SJCRH30 (cell line): ENCODE measurements around the gene MLST8. TPM values are rescaled to one million over a fixed set of nuclear protein-coding genes. Genes with fewer than 3 reads are reported as not detected.
"Not testable (repeated sequence)": the region's sequence is repeated elsewhere in the genome, so short reads cannot be mapped to it uniquely, and the experiment has no call there.

Experiments used
- DNase-seq, 2 experiments: peaks; one replicate each; pipeline ENCODE4 v3.0.0-alpha.2; 2015 to 2020
- H3K27ac ChIP-seq: fragments of 250-450 bp; sonication (Bioruptor Pico); 2 replicates; pipeline ENCODE4 v1.5.1; 2020; ENCODE audit warnings: mild to moderate bottlenecking, moderate library complexity
- H3K27me3 ChIP-seq: fragments of 250-450 bp; sonication (Bioruptor Pico); 2 replicates; pipeline ENCODE4 v1.5.1; 2020; ENCODE audit warnings: mild to moderate bottlenecking, moderate library complexity
- H3K36me3 ChIP-seq: fragments of 250-450 bp; sonication (Bioruptor Pico); 2 replicates; pipeline ENCODE4 v1.5.1; 2020; ENCODE audit warnings: mild to moderate bottlenecking, moderate library complexity
- H3K4me1 ChIP-seq: fragments of 250-450 bp; sonication (Bioruptor Pico); 2 replicates; pipeline ENCODE4 v1.5.1; 2020; ENCODE audit warnings: mild to moderate bottlenecking, moderate library complexity
- H3K4me3 ChIP-seq: fragments of 250-450 bp; sonication (Bioruptor Pico); 2 replicates; pipeline ENCODE4 v1.5.1; 2020; ENCODE audit warnings: mild to moderate bottlenecking, moderate library complexity
- H3K9me3 ChIP-seq: fragments of 250-450 bp; sonication (Bioruptor Pico); replicated peaks from 2 replicates; pipeline ENCODE4 v1.5.1; 2020; ENCODE audit warnings: mild to moderate bottlenecking, moderate library complexity
- total RNA-seq: library from RNA; depleted of rRNA; stranded (reverse); fragments of >200 nt; shearing (Covaris generic); gene quantifications from 2 replicates; pipeline ENCODE4 v1.2.3, GENCODE V29; 2014

Gene MLST8
- total RNA-seq, 1 experiment from 2014 or later, result 32.8 TPM

DNA sequence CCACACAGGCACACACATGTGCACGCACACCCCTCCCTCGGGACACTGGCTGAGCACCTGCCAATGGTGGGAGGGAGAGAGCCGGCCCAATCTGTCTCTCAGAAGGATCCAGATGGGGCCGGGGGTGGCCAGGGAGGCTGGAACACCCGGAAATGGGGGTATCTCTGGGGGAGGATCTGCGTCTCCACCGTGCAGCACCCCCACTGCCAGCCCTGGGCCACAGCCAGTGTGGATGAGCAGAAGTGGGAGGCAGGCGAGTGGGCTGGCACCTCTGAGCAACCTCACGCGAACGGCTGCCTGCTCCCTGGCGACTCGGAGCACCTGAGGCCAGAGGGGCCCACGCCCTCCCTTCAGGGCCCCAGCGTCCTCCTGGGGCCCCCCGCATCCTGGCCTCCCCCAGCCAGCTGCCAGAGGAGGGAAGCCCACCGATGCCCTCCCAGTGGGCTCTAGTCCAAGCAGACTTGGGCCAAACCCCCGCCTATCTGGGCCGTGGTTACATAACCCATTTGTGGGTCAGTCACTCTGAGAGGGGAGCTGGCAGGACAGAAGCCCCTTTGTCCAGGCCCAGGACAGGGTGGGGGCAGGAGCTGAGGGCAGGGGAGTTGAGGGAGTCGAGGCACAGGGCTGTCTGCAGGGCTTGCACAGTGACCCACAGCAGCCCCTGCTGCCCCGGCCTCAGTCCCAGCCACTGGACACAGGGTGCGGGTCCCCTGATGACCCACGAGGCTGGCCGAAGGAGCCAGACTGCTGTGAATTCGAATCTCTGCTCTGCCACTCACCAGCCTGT is 14.4 kb upstream of the MLST8 start:
- no peaks in the 10 kb centered on the region for H3K9me3 ChIP-seq
- no peak overlapping the region for H3K4me3 ChIP-seq
- H3K36me3 ChIP-seq, result no peaks in the 10 kb centered on the region
- DNase-seq, result no peak
- H3K27ac ChIP-seq, result no peak overlapping the region
- H3K4me1 ChIP-seq, result peaks cover 4% of the 10 kb centered on the region; the same call in 1 of the 2 replicates
- H3K27me3 ChIP-seq, result peaks cover 48% of the 10 kb centered on the region

DNA sequence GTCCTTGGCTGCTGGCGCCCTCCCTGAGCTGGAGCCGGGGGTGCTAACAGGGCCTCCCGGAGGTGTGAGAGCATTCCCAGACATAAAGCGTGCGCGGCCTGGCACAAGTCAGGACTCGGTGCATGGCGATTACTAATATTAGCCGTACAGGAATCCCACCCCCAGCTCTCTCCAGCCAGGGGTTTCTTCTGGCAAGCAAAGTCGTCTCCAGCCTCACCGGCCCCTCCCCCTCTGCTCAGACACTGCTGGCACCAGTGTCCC is 13.9 kb upstream of the MLST8 start:
- no peak overlapping the region for H3K27ac ChIP-seq
- H3K4me1 ChIP-seq, result peaks cover 4% of the 10 kb centered on the region; the same call in 1 of the 2 replicates
- no peaks in the 10 kb centered on the region for H3K9me3 ChIP-seq
- H3K36me3 ChIP-seq, result no peaks in the 10 kb centered on the region
- H3K4me3 ChIP-seq, result no peak overlapping the region
- no peak for DNase-seq
- peaks cover 48% of the 10 kb centered on the region for H3K27me3 ChIP-seq

DNA sequence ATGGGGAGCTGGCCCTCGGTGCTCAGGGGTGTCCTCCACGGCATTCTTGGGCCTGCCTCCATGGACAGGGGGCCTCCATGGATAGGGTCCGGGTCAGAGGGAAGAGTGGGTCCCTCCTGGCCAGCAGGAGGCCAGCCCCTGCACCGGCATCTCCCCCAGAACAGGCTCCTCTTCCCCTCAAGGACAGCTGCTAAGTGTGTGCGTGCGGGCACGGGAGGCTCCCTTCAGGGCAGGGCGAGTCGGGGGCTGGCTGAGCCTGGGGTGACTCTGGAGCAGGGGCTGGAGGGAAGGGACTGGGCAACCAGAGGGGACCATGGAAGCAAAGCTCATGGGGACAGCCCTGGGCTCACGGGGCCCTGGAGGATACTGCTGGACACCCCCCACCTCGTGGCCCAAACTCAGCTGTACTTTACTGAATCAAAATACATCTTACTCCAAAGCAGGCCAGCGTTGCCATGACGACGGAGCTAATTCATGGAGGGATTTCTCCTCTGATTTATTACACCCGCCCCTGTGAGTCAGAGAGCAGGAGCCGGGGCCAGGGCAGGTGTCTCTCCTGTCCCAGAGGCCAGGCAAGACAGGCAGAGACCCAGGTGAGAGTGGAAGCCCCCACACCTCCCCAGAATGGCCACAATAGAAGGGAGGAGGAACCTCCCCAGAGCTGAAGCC is 11.0 kb upstream of the MLST8 start:
- Histone ChIP-seq H3K4me1 (peaks cover 4% of the 10 kb centered on the region; the same call in 1 of the 2 replicates), H3K27me3 (peaks cover 59% of the 10 kb centered on the region), H3K27ac (no peak overlapping the region), H3K4me3 (no peak overlapping the region), H3K36me3 (no peaks in the 10 kb centered on the region), H3K9me3 (no peaks in the 10 kb centered on the region)
- DNase-seq, result peak; percentile 42 to 55

DNA sequence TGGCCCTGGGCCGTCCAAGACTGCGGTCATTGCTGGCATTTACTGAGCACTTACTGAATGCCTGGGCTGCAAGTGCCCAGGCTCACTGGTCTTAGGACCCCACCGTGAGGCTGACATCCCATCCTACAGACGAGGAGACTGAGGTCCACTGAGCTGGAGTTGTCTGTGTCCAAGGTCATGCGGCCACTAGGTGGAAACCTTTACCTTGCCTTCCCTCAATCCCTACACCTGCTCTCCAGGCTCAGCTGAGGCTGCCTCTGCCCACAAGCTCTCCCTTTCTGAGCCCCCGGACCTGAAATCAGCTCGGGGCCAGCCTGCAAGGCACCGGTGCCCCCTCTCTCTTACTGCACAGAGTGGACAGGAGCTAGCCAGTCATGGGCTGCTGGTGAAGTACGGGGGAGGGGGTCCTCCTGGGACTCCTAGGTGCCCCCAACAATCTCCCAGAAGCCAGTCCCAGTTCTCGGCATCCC is 10.4 kb upstream of the MLST8 start:
- H3K36me3 ChIP-seq, result no peaks in the 10 kb centered on the region
- H3K4me3 ChIP-seq, result no peak overlapping the region
- peak; percentile 48 to 60 for DNase-seq
- peaks cover 59% of the 10 kb centered on the region for H3K27me3 ChIP-seq
- no peaks in the 10 kb centered on the region for H3K9me3 ChIP-seq
- H3K4me1 ChIP-seq, result peaks cover 4% of the 10 kb centered on the region; the same call in 1 of the 2 replicates
- no peak overlapping the region for H3K27ac ChIP-seq

DNA sequence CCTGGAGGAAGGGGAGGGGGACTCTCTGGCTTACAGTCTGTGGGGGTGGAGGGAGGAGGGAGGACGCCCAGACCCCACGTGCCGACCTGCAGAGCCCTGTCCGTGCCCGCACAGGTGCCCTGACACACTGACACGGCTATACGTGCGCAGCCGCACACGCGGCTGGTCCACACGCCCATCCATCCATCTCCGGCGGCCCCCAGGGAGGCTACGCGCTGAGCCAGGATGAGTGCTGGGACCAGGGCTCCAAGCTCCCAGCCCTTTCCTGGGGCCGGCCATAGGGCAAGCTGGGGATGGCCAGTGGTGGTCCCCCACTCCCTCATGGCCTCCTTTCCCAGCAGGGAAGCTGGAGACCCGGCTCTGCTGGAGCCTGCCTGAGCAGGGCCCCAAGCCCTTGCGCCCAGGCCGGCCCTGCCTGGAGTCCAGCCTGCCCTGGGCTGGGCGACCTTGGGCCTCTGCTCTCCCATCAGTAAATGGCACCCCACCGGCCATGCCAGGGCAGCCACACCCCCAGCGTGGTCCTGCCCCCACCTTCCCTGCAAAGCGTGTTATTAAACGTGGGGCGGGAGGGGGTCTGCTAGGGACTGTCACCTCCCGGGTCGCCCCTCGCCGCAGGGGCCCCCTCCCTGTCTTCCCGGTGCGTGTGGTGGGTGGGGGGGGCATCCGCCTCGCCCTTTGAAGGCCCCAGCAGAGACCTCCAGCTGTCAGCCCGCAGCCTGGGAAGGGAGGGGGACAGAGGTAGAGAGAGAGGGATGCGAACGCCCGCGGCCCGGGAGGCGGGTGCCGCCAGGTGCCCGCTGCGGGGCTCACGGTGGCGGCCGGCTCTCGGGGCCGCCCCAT is 9.7 kb upstream of the MLST8 start:
- H3K4me3 ChIP-seq, result peak overlapping the region; percentile 32; the same call in 1 of the 2 replicates
- no peak overlapping the region for H3K27ac ChIP-seq
- no peaks in the 10 kb centered on the region for H3K9me3 ChIP-seq
- no peak for DNase-seq
- peaks cover 56% of the 10 kb centered on the region for H3K27me3 ChIP-seq
- H3K4me1 ChIP-seq, result peaks cover 4% of the 10 kb centered on the region; the same call in 1 of the 2 replicates
- no peaks in the 10 kb centered on the region for H3K36me3 ChIP-seq

DNA sequence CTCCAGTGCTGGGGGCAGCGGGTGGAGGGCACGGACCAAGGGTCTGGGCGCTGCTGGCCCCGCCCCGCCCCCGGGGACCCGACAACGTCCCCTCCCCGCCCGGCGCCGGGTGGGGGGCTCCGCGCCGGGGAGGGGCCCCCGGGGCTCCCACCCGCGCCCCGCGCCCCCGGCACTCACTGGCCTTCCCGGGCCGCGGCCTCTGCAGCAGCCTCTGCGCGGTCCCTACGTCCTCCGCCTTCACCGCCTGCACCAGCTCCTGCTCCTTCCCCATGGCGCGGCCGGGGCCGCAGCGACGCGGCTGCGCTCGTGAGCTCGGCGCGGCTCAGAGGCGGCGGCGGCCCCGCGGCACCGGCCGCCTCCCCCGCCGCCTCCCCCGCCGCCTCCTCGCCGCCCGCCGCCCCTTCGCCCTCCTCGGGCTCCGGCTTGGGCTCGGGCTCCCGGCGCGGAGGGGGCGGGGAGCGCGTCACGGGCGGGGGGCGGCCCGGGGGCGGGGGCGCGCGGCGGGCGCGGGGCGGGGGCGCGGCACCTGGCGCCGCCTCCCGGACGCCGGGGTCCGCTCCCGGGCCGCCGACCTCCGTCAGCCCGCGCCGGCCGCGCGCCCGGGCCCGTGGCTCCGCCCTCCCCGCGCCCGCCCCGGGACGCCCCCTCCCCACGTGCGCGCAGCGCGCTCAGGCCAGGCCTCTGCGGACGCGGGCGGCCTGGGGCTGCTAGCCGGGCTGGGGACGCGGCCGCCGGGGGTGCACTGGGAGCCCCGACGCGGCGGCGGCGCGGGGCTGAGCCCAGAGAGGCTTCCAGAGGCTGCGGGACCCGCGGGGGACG is 8.9 kb upstream of the MLST8 start, which contains the start of gene CASKIN1:
Gene CASKIN1, minus strand, starts transcription at position 444 of the 819 bp plus-strand sequence. Its CDS starts 173 bp downstream, at position 271.
- Histone ChIP-seq H3K9me3 (no peaks in the 10 kb centered on the region), H3K4me1 (peaks cover 4% of the 10 kb centered on the region; the same call in 1 of the 2 replicates), H3K4me3 (peak within 1 kb of the TSS; percentile 32; the same call in 1 of the 2 replicates), H3K27ac (no peak within 1 kb of the TSS), H3K27me3 (peaks cover 48% of the 10 kb centered on the region), H3K36me3 (no peaks in the 10 kb centered on the region)
- peak in 1 of 2 experiments; percentile 43 for DNase-seq

DNA sequence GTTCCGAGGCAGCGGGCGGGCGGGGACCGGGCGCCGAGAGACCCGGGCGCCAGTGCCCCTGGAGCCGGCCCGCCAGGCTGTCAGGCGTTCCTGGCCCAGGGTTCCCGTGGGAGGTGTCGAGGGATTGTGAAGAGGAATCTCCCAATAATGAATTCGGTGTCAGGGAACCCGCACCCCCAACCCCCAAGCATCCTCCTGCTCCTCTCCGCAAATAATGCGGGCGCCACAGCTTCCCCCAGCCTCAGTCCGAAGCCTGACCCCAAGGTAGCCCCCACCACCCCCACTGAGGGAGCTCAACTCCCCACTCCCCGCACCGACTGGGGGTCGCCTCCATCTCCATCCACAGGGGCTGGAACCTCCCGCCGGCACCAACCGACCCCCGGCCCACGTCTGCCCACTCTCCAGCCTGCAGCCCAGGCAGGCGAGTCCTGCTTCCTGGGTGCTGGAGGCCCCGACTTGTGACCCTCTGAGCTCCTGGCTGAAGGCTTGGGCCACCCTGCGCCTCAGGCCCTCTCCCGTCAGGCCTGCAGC is 8.2 kb upstream of the MLST8 start:
- peaks cover 43% of the 10 kb centered on the region for H3K27me3 ChIP-seq
- H3K27ac ChIP-seq, result no peak overlapping the region

DNA sequence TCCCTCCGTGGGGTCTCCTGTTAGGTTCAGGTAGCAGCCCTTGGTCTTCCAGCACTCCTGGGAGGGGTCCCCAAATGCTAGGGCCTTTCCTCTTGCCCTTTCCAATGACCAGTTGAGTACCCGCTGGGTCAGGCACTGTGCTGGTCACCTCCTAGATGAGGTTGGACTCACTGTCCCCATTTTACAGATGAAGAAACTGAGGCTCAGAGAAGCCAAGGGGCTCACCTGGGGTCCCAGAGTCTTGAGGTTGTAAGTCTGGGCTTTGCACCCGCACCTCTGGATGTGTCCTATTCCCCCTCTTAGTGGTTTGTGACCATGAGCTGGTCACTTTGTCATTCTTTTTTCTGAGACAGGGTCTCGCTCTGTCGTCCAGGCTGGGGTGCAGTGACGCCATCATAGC is 7.5 kb upstream of the MLST8 start:
- Histone ChIP-seq H3K36me3 (no peaks in the 10 kb centered on the region), H3K9me3 (no peaks in the 10 kb centered on the region), H3K27ac (no peak overlapping the region), H3K4me3 (no peak overlapping the region), H3K27me3 (peaks cover 43% of the 10 kb centered on the region), H3K4me1 (peaks cover 4% of the 10 kb centered on the region; the same call in 1 of the 2 replicates)
- no peak for DNase-seq

More for the DNA sequence above, 8.2 kb upstream of the MLST8 start:
- H3K36me3 ChIP-seq, result no peaks in the 10 kb centered on the region
- no peak overlapping the region for H3K4me3 ChIP-seq
- no peaks in the 10 kb centered on the region for H3K9me3 ChIP-seq
- DNase-seq, result no peak
- H3K4me1 ChIP-seq, result peaks cover 4% of the 10 kb centered on the region; the same call in 1 of the 2 replicates

DNA sequence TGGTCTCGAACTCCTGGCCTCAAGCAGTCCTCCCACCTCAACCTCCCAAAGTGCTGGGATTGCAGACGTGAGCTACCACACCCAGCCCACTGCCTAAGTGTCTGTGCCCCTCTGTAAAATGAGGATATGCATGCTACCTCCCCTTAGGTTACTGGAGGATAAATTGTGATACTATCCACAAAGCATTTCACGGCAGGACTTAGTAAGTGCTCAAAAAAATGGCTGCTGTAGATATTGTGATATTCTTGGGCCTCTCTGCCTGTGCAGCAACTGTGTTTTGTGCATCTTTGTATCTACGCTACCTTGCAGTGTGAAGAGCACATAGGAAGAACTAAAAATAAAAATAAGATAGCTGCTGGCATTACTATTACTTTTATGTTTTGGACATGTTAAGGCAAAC is 7.0 kb upstream of the MLST8 start:
- DNase-seq, result no peak
- Histone ChIP-seq H3K4me1 (peaks cover 4% of the 10 kb centered on the region; the same call in 1 of the 2 replicates), H3K36me3 (no peaks in the 10 kb centered on the region), H3K9me3 (no peaks in the 10 kb centered on the region), H3K27me3 (peaks cover 41% of the 10 kb centered on the region), H3K27ac (no peak overlapping the region), H3K4me3 (no peak overlapping the region)

DNA sequence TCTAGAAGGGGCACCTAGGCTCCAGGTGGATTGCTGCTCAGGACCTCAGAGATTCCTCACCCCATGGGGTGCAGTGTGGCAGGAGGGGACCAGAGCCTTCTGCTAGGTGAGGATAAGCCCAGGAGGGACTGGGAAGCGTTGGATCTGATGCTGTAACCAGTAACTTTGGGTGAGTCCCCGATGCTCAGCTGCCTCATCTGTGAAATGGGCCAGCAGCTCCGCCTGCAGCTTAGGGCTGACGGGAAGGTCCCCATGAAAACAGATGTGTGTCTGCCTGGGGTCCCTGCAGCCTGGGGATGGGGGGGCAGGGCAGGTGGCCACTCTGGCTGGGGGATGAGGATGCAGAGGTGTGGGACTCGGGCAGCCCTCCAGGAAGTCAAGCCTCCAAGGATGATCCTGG is 6.2 kb upstream of the MLST8 start:
- H3K4me3 ChIP-seq, result no peak overlapping the region
- H3K27me3 ChIP-seq, result peaks cover 32% of the 10 kb centered on the region
- H3K36me3 ChIP-seq, result no peaks in the 10 kb centered on the region
- H3K4me1 ChIP-seq, result peaks cover 4% of the 10 kb centered on the region; the same call in 1 of the 2 replicates
- no peak overlapping the region for H3K27ac ChIP-seq
- no peaks in the 10 kb centered on the region for H3K9me3 ChIP-seq
- DNase-seq, result no peak

DNA sequence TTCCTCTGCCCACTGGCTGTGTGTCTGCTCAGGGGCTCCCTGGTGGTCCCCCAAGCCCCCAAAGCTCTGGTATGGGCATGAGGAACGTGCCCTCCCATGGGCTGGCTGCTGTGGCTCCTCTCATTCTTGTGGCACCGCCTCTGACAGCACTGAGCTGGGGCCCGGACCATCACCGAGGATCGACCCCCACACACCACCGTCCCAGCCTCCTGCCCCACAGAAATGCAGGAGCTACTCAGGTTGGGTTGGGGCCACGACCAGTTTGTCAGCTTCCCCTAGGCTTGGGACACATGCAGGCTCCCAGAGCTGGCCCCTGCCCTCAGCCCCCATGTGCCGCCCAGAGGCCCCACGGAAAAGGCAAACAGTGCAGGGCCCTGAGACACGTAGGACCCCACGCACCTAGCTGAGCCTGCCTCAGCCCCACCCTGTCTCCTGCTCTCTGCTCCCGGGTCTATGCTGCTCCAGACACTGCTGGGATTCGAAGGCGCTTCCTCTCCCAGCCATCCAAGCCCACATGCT is 5.6 kb upstream of the MLST8 start:
- Histone ChIP-seq H3K4me1 (peaks cover 4% of the 10 kb centered on the region; the same call in 1 of the 2 replicates), H3K4me3 (no peak overlapping the region), H3K27me3 (peaks cover 27% of the 10 kb centered on the region), H3K36me3 (no peaks in the 10 kb centered on the region), H3K27ac (no peak overlapping the region), H3K9me3 (no peaks in the 10 kb centered on the region)
- DNase-seq, result no peak

DNA sequence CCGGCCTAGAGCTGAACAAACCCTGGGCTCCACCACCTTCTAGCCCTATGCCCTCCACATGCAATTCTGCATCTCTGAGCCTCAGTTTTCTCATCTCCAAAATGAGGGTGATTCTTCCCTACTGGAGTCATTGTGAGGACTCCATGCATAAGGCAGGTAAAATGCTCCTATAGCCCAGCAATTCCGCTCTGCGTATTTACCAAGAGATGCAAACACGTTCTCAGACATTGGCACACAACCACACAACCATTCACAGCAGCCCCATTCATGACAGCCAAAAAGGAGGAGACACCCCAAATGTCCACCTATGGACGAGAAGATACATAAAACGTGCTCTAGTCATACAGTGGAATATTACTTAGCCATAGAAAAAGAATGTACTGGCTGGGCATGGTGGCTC is 4.9 kb upstream of the MLST8 start:
- no peak overlapping the region for H3K4me3 ChIP-seq
- no peak for DNase-seq
- no peak overlapping the region for H3K27ac ChIP-seq
- no peaks in the 10 kb centered on the region for H3K9me3 ChIP-seq
- H3K36me3 ChIP-seq, result no peaks in the 10 kb centered on the region
- peaks cover 20% of the 10 kb centered on the region for H3K27me3 ChIP-seq
- H3K4me1 ChIP-seq, result peaks cover 4% of the 10 kb centered on the region; the same call in 1 of the 2 replicates

DNA sequence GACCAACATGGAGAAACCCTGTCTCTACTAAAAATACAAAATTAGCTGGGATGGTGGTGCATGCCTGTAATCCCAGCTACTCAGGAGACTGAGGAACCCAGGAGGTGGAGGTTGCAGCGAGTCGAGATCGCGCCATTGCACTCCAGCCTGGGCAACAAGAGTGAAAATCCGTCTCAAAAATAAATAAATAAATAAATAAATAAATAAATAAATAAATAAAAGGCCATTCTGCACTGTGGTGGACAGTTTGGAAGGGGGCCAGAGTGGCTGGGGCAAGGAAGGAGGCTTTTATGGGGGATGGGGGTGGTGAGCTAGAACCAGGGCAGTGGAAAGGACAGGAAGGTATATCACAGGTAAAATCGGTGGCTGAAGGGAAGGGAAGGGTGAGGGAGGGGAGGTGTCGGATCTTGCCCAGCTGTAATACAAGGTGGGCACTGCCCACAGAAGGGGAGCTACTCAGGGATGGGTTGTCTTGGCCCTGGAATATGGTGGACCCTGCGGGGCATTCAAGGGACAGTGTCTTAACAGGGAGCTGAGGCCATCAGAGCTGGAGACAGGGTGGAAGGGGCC is 2.0 kb upstream of the MLST8 start:
- not testable (repeated sequence) for H3K4me1 ChIP-seq, H3K9me3 ChIP-seq, H3K27me3 ChIP-seq, H3K4me3 ChIP-seq, DNase-seq, H3K36me3 ChIP-seq, H3K27ac ChIP-seq
